WTC11 (cell line): ENCODE measurements around the gene DMXL2. TPM values are rescaled to one million over a fixed set of nuclear protein-coding genes. Genes with fewer than 3 reads are reported as not detected.

Experiments used
- ATAC-seq: fragments of 200-7000 bp; cut with Tn5 transposase; 2 replicates; pipeline ENCODE4 v1.10.0; 2021; ENCODE audit warnings: mild to moderate bottlenecking, moderate library complexity
- CTCF ChIA-PET: fragments of 300-600 bp; sonication (Branson Sonifier 250); formaldehyde crosslinking; loops from one replicate; lab custom pipeline; 2021; ENCODE audit warnings: antibody characterized with exemption; lab: Charles Lee
- POLR2A ChIA-PET: fragments of 350-600 bp; sonication (Branson Sonifier 250); formaldehyde crosslinking; loops from one replicate; lab custom pipeline; 2021; ENCODE audit warnings: antibody characterized with exemption; lab: Charles Lee
- DNase-seq: peaks from one replicate; pipeline ENCODE4 v3.0.0; 2021; ENCODE audit warnings: low spot score
- H3K27ac Mint-ChIP-seq: 2 replicates; pipeline ENCODE4 v1.8.0; 2021; ENCODE audit warnings: mixed read lengths
- H3K27me3 Mint-ChIP-seq: 2 replicates; pipeline ENCODE4 v1.8.0; 2021; ENCODE audit warnings: low read depth, mild to moderate bottlenecking, moderate library complexity, mixed read lengths
- H3K36me3 Mint-ChIP-seq: 2 replicates; pipeline ENCODE4 v1.8.0; 2021; ENCODE audit warnings: mixed read lengths
- H3K4me1 Mint-ChIP-seq: 2 replicates; pipeline ENCODE4 v1.8.0; 2022; ENCODE audit warnings: mixed read lengths
- H3K4me3 Mint-ChIP-seq: 2 replicates; pipeline ENCODE4 v1.8.0; 2021; ENCODE audit warnings: mild to moderate bottlenecking, moderate library complexity, mixed read lengths
- H3K9me3 Mint-ChIP-seq: 2 replicates; pipeline ENCODE4 v1.8.0; 2021; ENCODE audit warnings: mixed read lengths
- ATF3 ChIP-seq: sonication (generic); formaldehyde crosslinking; conservative IDR thresholded peaks from 2 replicates; pipeline ENCODE4 v1.8.1; 2022; ENCODE audit warnings: mild to moderate bottlenecking, missing genetic modification reagents
- E2F5 ChIP-seq: sonication (generic); formaldehyde crosslinking; IDR thresholded peaks from 2 replicates; pipeline ENCODE4 v1.8.1; 2022; ENCODE audit warnings: mild to moderate bottlenecking, moderate library complexity, missing genetic modification reagents
- EMX1 ChIP-seq: fragments of 250-450 bp; sonication (Bioruptor Pico); IDR thresholded peaks from 2 replicates; pipeline ENCODE4 v1.8.0; 2021; ENCODE audit warnings: mild to moderate bottlenecking
- FOXJ3 ChIP-seq: sonication (generic); formaldehyde crosslinking; IDR thresholded peaks from 2 replicates; pipeline ENCODE4 v1.9.0; 2021; ENCODE audit warnings: missing genetic modification reagents, mild to moderate bottlenecking, borderline replicate concordance
- GRHL2 ChIP-seq: fragments of 250-450 bp; sonication (Bioruptor Pico); IDR thresholded peaks from 2 replicates; pipeline ENCODE4 v1.8.0; 2022; ENCODE audit warnings: mild to moderate bottlenecking, moderate library complexity; ENCODE audit not compliant: insufficient replicate concordance, severe bottlenecking
- GTF2I ChIP-seq: fragments of 250-450 bp; sonication (Bioruptor Pico); conservative IDR thresholded peaks from 2 replicates; pipeline ENCODE4 v1.4.0; 2021; ENCODE audit warnings: mild to moderate bottlenecking
- IRF2 ChIP-seq: sonication (generic); formaldehyde crosslinking; IDR thresholded peaks from 2 replicates; pipeline ENCODE4 v1.8.0; 2022; ENCODE audit warnings: low read depth, missing genetic modification reagents, borderline replicate concordance
- MAX ChIP-seq: sonication (generic); formaldehyde crosslinking; IDR thresholded peaks from 2 replicates; pipeline ENCODE4 v1.8.0; 2022; ENCODE audit warnings: mild to moderate bottlenecking, missing genetic modification reagents
- MXD4 ChIP-seq: fragments of 250-450 bp; sonication (Bioruptor Pico); IDR thresholded peaks from 2 replicates; pipeline ENCODE4 v1.8.0; 2021; ENCODE audit warnings: mild to moderate bottlenecking, moderate library complexity, borderline replicate concordance
- NFATC4 ChIP-seq: fragments of 250-450 bp; sonication (Bioruptor Pico); IDR thresholded peaks from 2 replicates; pipeline ENCODE4 v1.9.0; 2021; ENCODE audit warnings: mild to moderate bottlenecking
- NR3C1 ChIP-seq: sonication (generic); formaldehyde crosslinking; conservative IDR thresholded peaks from 2 replicates; pipeline ENCODE4 v1.8.1; 2023; ENCODE audit warnings: low read depth, mild to moderate bottlenecking, missing genetic modification reagents
- OVOL2 ChIP-seq: fragments of 250-450 bp; sonication (Bioruptor Pico); IDR thresholded peaks from 2 replicates; pipeline ENCODE4 v1.9.0; 2021; ENCODE audit warnings: mild to moderate bottlenecking, borderline replicate concordance
- PRRX2 ChIP-seq: fragments of 250-450 bp; sonication (Bioruptor Pico); IDR thresholded peaks from 2 replicates; pipeline ENCODE4 v1.8.0; 2021; ENCODE audit warnings: mild to moderate bottlenecking
- SMAD3 ChIP-seq: sonication (generic); formaldehyde crosslinking; IDR thresholded peaks from 2 replicates; pipeline ENCODE4 v1.8.0; 2022; ENCODE audit warnings: missing genetic modification reagents, mild to moderate bottlenecking, borderline replicate concordance
- SOX15 ChIP-seq: fragments of 250-450 bp; sonication (Bioruptor Pico); IDR thresholded peaks from 2 replicates; pipeline ENCODE4 v1.9.0; 2021; ENCODE audit warnings: mild to moderate bottlenecking
- SP1 ChIP-seq: sonication (generic); formaldehyde crosslinking; conservative IDR thresholded peaks from 2 replicates; pipeline ENCODE4 v1.8.1; 2022; ENCODE audit warnings: missing genetic modification reagents
- STAT6 ChIP-seq: sonication (generic); formaldehyde crosslinking; conservative IDR thresholded peaks from 2 replicates; pipeline ENCODE4 v1.8.1; 2023; ENCODE audit warnings: mild to moderate bottlenecking, low read depth, missing genetic modification reagents, moderate library complexity
- USF1 ChIP-seq: sonication (generic); formaldehyde crosslinking; IDR thresholded peaks from 2 replicates; pipeline ENCODE4 v1.8.0; 2022; ENCODE audit warnings: mild to moderate bottlenecking, missing genetic modification reagents
- ZNF121 ChIP-seq: sonication (generic); formaldehyde crosslinking; IDR thresholded peaks from 2 replicates; pipeline ENCODE4 v1.8.0; 2023; ENCODE audit warnings: missing genetic modification reagents
- ZNF263 ChIP-seq: sonication (generic); formaldehyde crosslinking; IDR thresholded peaks from 2 replicates; pipeline ENCODE4 v1.8.1; 2022; ENCODE audit warnings: low read depth, mild to moderate bottlenecking, moderate library complexity, missing genetic modification reagents
- ZNF425 ChIP-seq: fragments of 250-450 bp; sonication (Bioruptor Pico); conservative IDR thresholded peaks from 2 replicates; pipeline ENCODE4 v1.9.0; 2021; ENCODE audit warnings: mild to moderate bottlenecking
- ZNF512 ChIP-seq: sonication (generic); formaldehyde crosslinking; IDR thresholded peaks from 2 replicates; pipeline ENCODE4 v1.8.1; 2022; ENCODE audit warnings: missing genetic modification reagents, borderline replicate concordance
- total RNA-seq: library from RNA; stranded (reverse); gene quantifications from 3 replicates; pipeline ENCODE4 v1.2.3, GENCODE V29; 2021

DMXL2 gene
- total RNA-seq, 1 experiment from 2014 or later, result 10.4 TPM

- no peaks in the 10 kb centered on the region for H3K4me1 Mint-ChIP-seq
- DNase-seq (no peak), ATAC-seq (no peak)
- no peaks in the 10 kb centered on the region for H3K27me3 Mint-ChIP-seq
- TF ChIP-seq MAX (no peak), E2F5 (CRISPR knock-in tag) (no peak), IRF2 (CRISPR knock-in tag) (no peak), MXD4 (CRISPR knock-in tag) (no peak), GTF2I (CRISPR knock-in tag) (no peak), ZNF121 (CRISPR knock-in tag) (no peak), EMX1 (CRISPR knock-in tag) (no peak), PRRX2 (CRISPR knock-in tag) (no peak), STAT6 (CRISPR knock-in tag) (no peak), ZNF425 (CRISPR knock-in tag) (no peak), SP1 (no peak), FOXJ3 (CRISPR knock-in tag) (no peak)
- no peak overlapping the region for H3K27ac Mint-ChIP-seq
- ChIA-PET POLR2A (no interaction called here), CTCF (interaction anchor here (1.3 kb wide), 1 partner anchor 57 kb away, joined by 3 read pairs; no protein-coding TSS in a partner anchor)
- H3K9me3 Mint-ChIP-seq, result no peaks in the 10 kb centered on the region
- no peaks in the 10 kb centered on the region for H3K36me3 Mint-ChIP-seq
- H3K4me3 Mint-ChIP-seq, result no peak overlapping the region
These were observed 161.8 kb downstream of the DMXL2 start for GRCh38 chr15:51460796-51461195.

- ATAC-seq (no peak), DNase-seq (no peak)
- no peak overlapping the region for H3K4me3 Mint-ChIP-seq
- 0 out of 2 replicates have a peak, but pooled peaks cover 3% of the 10 kb centered on the region for H3K36me3 Mint-ChIP-seq
- TF ChIP-seq NR3C1, result no peak
- no peak for TF ChIP-seq NFATC4 (CRISPR knock-in tag)
- TF ChIP-seq OVOL2, result no peak
- no peak for TF ChIP-seq SMAD3 (CRISPR knock-in tag)
- no peak for TF ChIP-seq ATF3 (CRISPR knock-in tag)
- no peak for TF ChIP-seq MAX
- TF ChIP-seq GRHL2, result no peak
- TF ChIP-seq ZNF263 (CRISPR knock-in tag), result no peak
- TF ChIP-seq ZNF512 (CRISPR knock-in tag), result no peak
- TF ChIP-seq SOX15, result no peak
- TF ChIP-seq USF1 (CRISPR knock-in tag), result no peak
- no peaks in the 10 kb centered on the region for H3K9me3 Mint-ChIP-seq
- H3K27me3 Mint-ChIP-seq, result no peaks in the 10 kb centered on the region
- ChIA-PET POLR2A (no interaction called here), CTCF (interaction anchor here (2.3 kb wide), 1 partner anchor 48 kb away, joined by 7 read pairs; no protein-coding TSS in a partner anchor)
- H3K4me1 Mint-ChIP-seq, result peaks cover 8% of the 10 kb centered on the region
- H3K27ac Mint-ChIP-seq, result no peak overlapping the region
These were observed 172.6 kb downstream of the DMXL2 start for GRCh38 chr15:51450001-51450400.
